ENCODE results near the gene CEP104. TPM values are rescaled to one million over a fixed set of nuclear protein-coding genes. Genes with fewer than 3 reads are reported as not detected.

Gene CEP104
- total RNA-seq, 1 experiment from 2014 or later = 34.5 TPM

DNA sequence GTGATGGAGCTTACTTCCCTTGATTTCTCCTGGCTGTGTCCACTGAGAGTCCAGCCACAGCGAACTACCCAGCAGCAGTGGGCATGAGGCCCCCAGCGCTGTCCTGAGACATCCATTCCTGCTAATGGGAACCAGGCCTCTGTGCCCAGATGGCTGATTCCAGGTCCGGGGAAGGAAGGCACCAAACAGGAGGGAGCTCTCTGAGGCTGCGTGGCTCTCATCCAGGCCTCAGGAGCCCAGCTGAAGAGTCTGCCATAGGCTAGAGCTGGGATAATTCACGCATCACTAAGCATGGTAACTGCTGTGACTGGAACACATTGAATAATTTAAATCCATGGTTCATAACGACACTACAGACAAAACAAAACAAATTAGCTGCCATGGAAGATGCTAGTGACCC, 36.0 kb downstream of the CEP104 start:
- H2BK20ac ChIP-seq (ENCODE audit: low read depth, low read length, poor library complexity, severe bottlenecking) = no peak overlapping the region
- no peaks in the 10 kb centered on the region for H3K9me3 ChIP-seq (ENCODE audit: control insufficient read depth, low read depth, low read length)
- H3K27ac ChIP-seq (ENCODE audit: insufficient read length, low read depth, low read length) = no peak overlapping the region
- no peak overlapping the region for H3K18ac ChIP-seq (ENCODE audit: insufficient read length, low read depth, low read length)
- no peak overlapping the region for H4K8ac ChIP-seq (replicated peaks; ENCODE audit: insufficient read length, low read depth, low read length)
- no peak overlapping the region for H4K5ac ChIP-seq (ENCODE audit: insufficient read length, low read depth, low read length)
- peaks cover 7 to 35% (median 17%) of the 10 kb centered on the region in 3 experiments; a peak in 6 of 7 replicates for H3K36me3 Mint-ChIP-seq (ENCODE audit: insufficient read depth in 1 of 3, low read depth in 3 of 3)
- H3K79me1 ChIP-seq (ENCODE audit: insufficient read depth, low read depth, low read length, poor library complexity, severe bottlenecking) = no peaks in the 10 kb centered on the region
- H2BK15ac ChIP-seq (ENCODE audit: low read depth, low read length) = no peak overlapping the region
- H3K79me2 ChIP-seq (ENCODE audit: insufficient read depth, low read length) = no peaks in the 10 kb centered on the region
- no peak overlapping the region; a peak in 1 of 7 replicates for H3K27ac Mint-ChIP-seq
- H3K14ac ChIP-seq (ENCODE audit: insufficient read depth, low read length) = no peak overlapping the region
- H2BK5ac ChIP-seq (ENCODE audit: insufficient read length, low read length) = no peak overlapping the region
- no peaks in the 10 kb centered on the region; the same call in 1 of the 2 replicates for H3K27me3 Mint-ChIP-seq (ENCODE audit: low read depth)
- H3K9me3 Mint-ChIP-seq = no peaks in the 10 kb centered on the region
- no peak overlapping the region for H2AFZ ChIP-seq (ENCODE audit: low read length)
- H3K27me3 ChIP-seq (ENCODE audit: insufficient read depth, low read length) = no peaks in the 10 kb centered on the region
- H2BK120ac ChIP-seq (ENCODE audit: low read depth, low read length, poor library complexity, severe bottlenecking) = no peak overlapping the region
- no peak overlapping the region for H2BK12ac ChIP-seq (ENCODE audit: insufficient read length, low read depth, low read length)
- TF ChIP-seq, protein P1, sequence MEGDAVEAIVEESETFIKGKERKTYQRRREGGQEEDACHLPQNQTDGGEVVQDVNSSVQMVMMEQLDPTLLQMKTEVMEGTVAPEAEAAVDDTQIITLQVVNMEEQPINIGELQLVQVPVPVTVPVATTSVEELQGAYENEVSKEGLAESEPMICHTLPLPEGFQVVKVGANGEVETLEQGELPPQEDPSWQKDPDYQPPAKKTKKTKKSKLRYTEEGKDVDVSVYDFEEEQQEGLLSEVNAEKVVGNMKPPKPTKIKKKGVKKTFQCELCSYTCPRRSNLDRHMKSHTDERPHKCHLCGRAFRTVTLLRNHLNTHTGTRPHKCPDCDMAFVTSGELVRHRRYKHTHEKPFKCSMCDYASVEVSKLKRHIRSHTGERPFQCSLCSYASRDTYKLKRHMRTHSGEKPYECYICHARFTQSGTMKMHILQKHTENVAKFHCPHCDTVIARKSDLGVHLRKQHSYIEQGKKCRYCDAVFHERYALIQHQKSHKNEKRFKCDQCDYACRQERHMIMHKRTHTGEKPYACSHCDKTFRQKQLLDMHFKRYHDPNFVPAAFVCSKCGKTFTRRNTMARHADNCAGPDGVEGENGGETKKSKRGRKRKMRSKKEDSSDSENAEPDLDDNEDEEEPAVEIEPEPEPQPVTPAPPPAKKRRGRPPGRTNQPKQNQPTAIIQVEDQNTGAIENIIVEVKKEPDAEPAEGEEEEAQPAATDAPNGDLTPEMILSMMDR (conservative IDR thresholded peaks at IDR 0.05) = no peak
- 0 out of 4 replicates have a peak, but pooled peaks cover 0 to 2% of the 10 kb centered on the region in 2 experiments for H3K4me1 Mint-ChIP-seq
- H4K20me1 ChIP-seq (ENCODE audit: control insufficient read depth, insufficient read depth, insufficient read length) = no peaks in the 10 kb centered on the region
- DNase-seq = no peak
- no peak overlapping the region for H3K56ac ChIP-seq (ENCODE audit: insufficient read length, low read depth, low read length)
- no peak overlapping the region for H3T11ph ChIP-seq (ENCODE audit: low read length)
- H3K4me3 Mint-ChIP-seq = no peak overlapping the region
- WGBS (ENCODE audit: extremely low coverage, insufficient read length, low lambda C conversion rate) = no CpG with 5 or more reads among the region's 6 CpGs
- H3K9ac ChIP-seq (ENCODE audit: extremely low read depth, insufficient read length, low read length) = no peak overlapping the region
- no peaks in the 10 kb centered on the region for H3K23me2 ChIP-seq (ENCODE audit: insufficient read length, low read depth, low read length, poor library complexity, severe bottlenecking)
- no peak overlapping the region for H4K91ac ChIP-seq (ENCODE audit: insufficient read length, low read depth, low read length)
- H3K4me1 ChIP-seq (ENCODE audit: insufficient read depth, low read length) = no peaks in the 10 kb centered on the region
- H3K4ac ChIP-seq (ENCODE audit: low read depth, low read length) = no peak overlapping the region
- no peak overlapping the region for H3K4me2 ChIP-seq (ENCODE audit: insufficient read depth, insufficient read length, low read length)
- H2AK5ac ChIP-seq (ENCODE audit: insufficient read length, low read length) = no peak overlapping the region
- no peak overlapping the region for H3K23ac ChIP-seq (ENCODE audit: insufficient read length, low read depth, low read length)

Data from H9 (cell line).